Keratinocyte (primary cell): ENCODE data around the gene CTTNBP2. TPM values are rescaled to one million over a fixed set of nuclear protein-coding genes. Genes with fewer than 3 reads are reported as not detected.

Experiments used
- DNase-seq: peaks from one replicate; pipeline ENCODE4 v3.0.0-alpha.2; 2011; ENCODE audit warnings: low read depth, missing footprints, low spot score
- FAIRE-seq: peaks from 2 replicates; lab custom pipeline; 2011; peaks lifted over from hg19 to GRCh38; lab: Jason Lieb, UNC
- H2AFZ ChIP-seq: 2 replicates; pipeline ENCODE4 v1.6.0; 2012; ENCODE audit warnings: low read length, control low read depth, inconsistent platforms; ENCODE audit not compliant: control insufficient read depth
- H3K27ac ChIP-seq: 2 replicates; pipeline ENCODE4 v1.5.1; 2011; ENCODE audit warnings: low read length; ENCODE audit not compliant: control insufficient read depth, insufficient read depth
- H3K27me3 ChIP-seq: 3 replicates; pipeline ENCODE4 v1.6.0; 2011; ENCODE audit warnings: low read length; ENCODE audit not compliant: control insufficient read depth, insufficient read depth; ENCODE audit errors: extremely low read depth
- H3K36me3 ChIP-seq, 2 experiments: 2 replicates in 1 of 2; 3 replicates in 1 of 2; pipeline ENCODE4 v1.5.1; 2011; ENCODE audit warnings: low read length in 2 of 2, mild to moderate bottlenecking in 1 of 2; ENCODE audit not compliant: control insufficient read depth in 2 of 2, insufficient read depth in 2 of 2; ENCODE audit errors: extremely low read depth in 1 of 2
- H3K4me1 ChIP-seq: 3 replicates; pipeline ENCODE4 v1.5.1; 2011; ENCODE audit warnings: low read length; ENCODE audit not compliant: control insufficient read depth, insufficient read depth; ENCODE audit errors: extremely low read depth
- H3K4me2 ChIP-seq: 3 replicates; pipeline ENCODE4 v1.6.0; 2011; ENCODE audit warnings: low read depth, low read length; ENCODE audit not compliant: control insufficient read depth, insufficient read depth; ENCODE audit errors: extremely low read depth
- H3K4me3 ChIP-seq, 3 experiments: fragments of 200-600 bp in 1 of 3; sonication (generic) in 1 of 3; 2 replicates in 2 of 3; 3 replicates in 1 of 3; pipeline ENCODE4 v1.5.1; 2011 to 2016; ENCODE audit warnings: low read length in 3 of 3, mild to moderate bottlenecking in 3 of 3, control low read depth in 2 of 3, inconsistent platforms in 1 of 3, low read depth in 1 of 3, mixed read lengths in 1 of 3, mixed run types in 1 of 3, moderate library complexity in 1 of 3; ENCODE audit not compliant: control insufficient read depth in 2 of 3, insufficient read depth in 2 of 3; ENCODE audit errors: extremely low read depth in 1 of 3
- H3K79me2 ChIP-seq: 2 replicates; pipeline ENCODE4 v1.6.0; 2012; ENCODE audit warnings: low read length; ENCODE audit not compliant: control insufficient read depth, insufficient read depth
- H3K9ac ChIP-seq: 3 replicates; pipeline ENCODE4 v1.6.0; 2011; ENCODE audit warnings: low read length; ENCODE audit not compliant: control insufficient read depth, insufficient read depth; ENCODE audit errors: extremely low read depth
- H3K9me1 ChIP-seq: 3 replicates; pipeline ENCODE4 v1.6.0; 2011; ENCODE audit warnings: low read length; ENCODE audit not compliant: control insufficient read depth, insufficient read depth; ENCODE audit errors: extremely low read depth
- H3K9me3 ChIP-seq: 2 replicates; pipeline ENCODE4 v1.5.1; 2012; ENCODE audit warnings: low read depth, low read length; ENCODE audit not compliant: control insufficient read depth
- H4K20me1 ChIP-seq: 3 replicates; pipeline ENCODE4 v1.6.0; 2011; ENCODE audit warnings: low read length; ENCODE audit not compliant: control insufficient read depth, insufficient read depth; ENCODE audit errors: extremely low read depth
- EZH2 ChIP-seq: IDR thresholded peaks from one replicate; pipeline ENCODE4 v1.6.1; 2012; ENCODE audit warnings: inconsistent platforms, mild to moderate bottlenecking, low read length, moderate library complexity
- dilution Hi-C: fragments of 300-500 bp; cut with MboI; formaldehyde crosslinking; loops from one replicate; pipeline ENCODE4 v1.7.0; 2020; ENCODE audit warnings: low sequenced_read_pairs; ENCODE audit not compliant: extremely low pct_ligation_motif_present
- polyA plus RNA-seq, 5 experiments: library from polyadenylated mRNA; depleted of rRNA in 3 of 5; stranded (reverse) in 3 of 5; stranded (forward) in 1 of 5; unstranded in 1 of 5; fragments of >200 nt; gene quantifications; 1 replicate in 1 of 5; 2 replicates in 3 of 5; 3 replicates in 1 of 5; pipeline versions ENCODE4 v1.2.1 to v1.2.3, GENCODE V29; 2011 to 2012; ENCODE audit warnings: missing spikeins in 2 of 5, low read depth in 1 of 5, low replicate concordance in 1 of 5
- TF ChIP-seq, protein P1 (sequence below), 3 experiments: IDR thresholded peaks in 1 of 3; conservative IDR thresholded peaks in 1 of 3; optimal IDR thresholded peaks in 1 of 3; 2 replicates in 2 of 3; 3 replicates in 1 of 3; pipeline versions ENCODE3 to v1.5.1; 2011; ENCODE audit warnings: low read length in 3 of 3, mild to moderate bottlenecking in 3 of 3, moderate library complexity in 2 of 3, control low read depth in 1 of 3, inconsistent platforms in 1 of 3; ENCODE audit not compliant: insufficient read depth in 2 of 3; ENCODE audit errors: extremely low read depth in 1 of 3

The CTTNBP2 gene
- polyA plus RNA-seq, 1 donor (not counting 4 experiments of a cell fraction or from before 2014, with no cell fraction given) = 0.55 TPM

GRCh38 chr7:117916309-117916708 lies 43.1 kb upstream of the CTTNBP2 start:
- H3K4me2 ChIP-seq = no peak overlapping the region
- dilution Hi-C loops = no loop called here
- TF ChIP-seq, protein P1, sequence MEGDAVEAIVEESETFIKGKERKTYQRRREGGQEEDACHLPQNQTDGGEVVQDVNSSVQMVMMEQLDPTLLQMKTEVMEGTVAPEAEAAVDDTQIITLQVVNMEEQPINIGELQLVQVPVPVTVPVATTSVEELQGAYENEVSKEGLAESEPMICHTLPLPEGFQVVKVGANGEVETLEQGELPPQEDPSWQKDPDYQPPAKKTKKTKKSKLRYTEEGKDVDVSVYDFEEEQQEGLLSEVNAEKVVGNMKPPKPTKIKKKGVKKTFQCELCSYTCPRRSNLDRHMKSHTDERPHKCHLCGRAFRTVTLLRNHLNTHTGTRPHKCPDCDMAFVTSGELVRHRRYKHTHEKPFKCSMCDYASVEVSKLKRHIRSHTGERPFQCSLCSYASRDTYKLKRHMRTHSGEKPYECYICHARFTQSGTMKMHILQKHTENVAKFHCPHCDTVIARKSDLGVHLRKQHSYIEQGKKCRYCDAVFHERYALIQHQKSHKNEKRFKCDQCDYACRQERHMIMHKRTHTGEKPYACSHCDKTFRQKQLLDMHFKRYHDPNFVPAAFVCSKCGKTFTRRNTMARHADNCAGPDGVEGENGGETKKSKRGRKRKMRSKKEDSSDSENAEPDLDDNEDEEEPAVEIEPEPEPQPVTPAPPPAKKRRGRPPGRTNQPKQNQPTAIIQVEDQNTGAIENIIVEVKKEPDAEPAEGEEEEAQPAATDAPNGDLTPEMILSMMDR (optimal IDR thresholded peaks at IDR 0.05 in 1 of 3, IDR thresholded peaks at IDR 0.05 in 1 of 3, conservative IDR thresholded peaks at IDR 0.05 in 1 of 3; ENCODE audit: extremely low read depth in 1 of 3, insufficient read depth in 2 of 3, low read length in 3 of 3) = no peak
- TF ChIP-seq EZH2 = no peak
- H3K9me1 ChIP-seq = no peaks in the 10 kb centered on the region
- H3K4me1 ChIP-seq = no peaks in the 10 kb centered on the region
- no peaks in the 10 kb centered on the region for H3K79me2 ChIP-seq
- no peak overlapping the region for H3K4me3 ChIP-seq
- no peaks in the 10 kb centered on the region for H3K36me3 ChIP-seq
- FAIRE-seq = no peak
- H3K27ac ChIP-seq = no peak overlapping the region
- H4K20me1 ChIP-seq = no peaks in the 10 kb centered on the region
- no peak overlapping the region for H3K9ac ChIP-seq
- no peak for DNase-seq
- no peaks in the 10 kb centered on the region for H3K27me3 ChIP-seq
- no peak overlapping the region for H2AFZ ChIP-seq
- H3K9me3 ChIP-seq = no peaks in the 10 kb centered on the region

GRCh38 chr7:117912421-117912820 lies 39.2 kb upstream of the CTTNBP2 start:
- FAIRE-seq = no peak
- no peak overlapping the region for H3K27ac ChIP-seq
- no peaks in the 10 kb centered on the region for H3K4me1 ChIP-seq
- TF ChIP-seq, protein P1 (optimal IDR thresholded peaks at IDR 0.05 in 1 of 3, IDR thresholded peaks at IDR 0.05 in 1 of 3, conservative IDR thresholded peaks at IDR 0.05 in 1 of 3; ENCODE audit: extremely low read depth in 1 of 3, insufficient read depth in 2 of 3, low read length in 3 of 3) = no peak
- TF ChIP-seq EZH2 = no peak
- no peaks in the 10 kb centered on the region for H4K20me1 ChIP-seq
- H3K36me3 ChIP-seq = no peaks in the 10 kb centered on the region
- dilution Hi-C loops = no loop called here
- DNase-seq = no peak
- H3K27me3 ChIP-seq = no peaks in the 10 kb centered on the region
- H3K4me3 ChIP-seq = no peak overlapping the region
- H2AFZ ChIP-seq = no peak overlapping the region
- H3K9me1 ChIP-seq = no peaks in the 10 kb centered on the region
- no peaks in the 10 kb centered on the region for H3K9me3 ChIP-seq
- no peak overlapping the region for H3K4me2 ChIP-seq
- H3K79me2 ChIP-seq = no peaks in the 10 kb centered on the region
- H3K9ac ChIP-seq = no peak overlapping the region
